Measurements from ENCODE around the gene SBNO2.
A peak's percentile ranks its signal among the peaks of the same experiment; 100 is the strongest.
"Not testable (repeated sequence)": the region's sequence is repeated elsewhere in the genome, so short reads cannot be mapped to it uniquely, and the experiment has no call there.

Gene SBNO2

GRCh38 chr19:1131718-1132551 is 42.1 kb downstream of the SBNO2 start:
- peak; percentile 93 for DNase-seq (ENCODE audit: low spot score)
- TF ChIP-seq, protein P1, sequence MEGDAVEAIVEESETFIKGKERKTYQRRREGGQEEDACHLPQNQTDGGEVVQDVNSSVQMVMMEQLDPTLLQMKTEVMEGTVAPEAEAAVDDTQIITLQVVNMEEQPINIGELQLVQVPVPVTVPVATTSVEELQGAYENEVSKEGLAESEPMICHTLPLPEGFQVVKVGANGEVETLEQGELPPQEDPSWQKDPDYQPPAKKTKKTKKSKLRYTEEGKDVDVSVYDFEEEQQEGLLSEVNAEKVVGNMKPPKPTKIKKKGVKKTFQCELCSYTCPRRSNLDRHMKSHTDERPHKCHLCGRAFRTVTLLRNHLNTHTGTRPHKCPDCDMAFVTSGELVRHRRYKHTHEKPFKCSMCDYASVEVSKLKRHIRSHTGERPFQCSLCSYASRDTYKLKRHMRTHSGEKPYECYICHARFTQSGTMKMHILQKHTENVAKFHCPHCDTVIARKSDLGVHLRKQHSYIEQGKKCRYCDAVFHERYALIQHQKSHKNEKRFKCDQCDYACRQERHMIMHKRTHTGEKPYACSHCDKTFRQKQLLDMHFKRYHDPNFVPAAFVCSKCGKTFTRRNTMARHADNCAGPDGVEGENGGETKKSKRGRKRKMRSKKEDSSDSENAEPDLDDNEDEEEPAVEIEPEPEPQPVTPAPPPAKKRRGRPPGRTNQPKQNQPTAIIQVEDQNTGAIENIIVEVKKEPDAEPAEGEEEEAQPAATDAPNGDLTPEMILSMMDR (IDR thresholded peaks at IDR 0.05; ENCODE audit: extremely low read depth, missing control alignments) = no peak

- DNase-seq (ENCODE audit: low spot score) = peak; percentile 69
Measured at GRCh38 chr19:1130771-1131717, 43.0 kb downstream of the SBNO2 start.

GRCh38 chr19:1129535-1129934 is 44.5 kb downstream of the SBNO2 start:
- no peak for DNase-seq (ENCODE audit: low spot score)
- TF ChIP-seq, protein P1 (IDR thresholded peaks at IDR 0.05; ENCODE audit: extremely low read depth, missing control alignments) = no peak

More at GRCh38 chr19:1130771-1131717, 43.0 kb downstream of the SBNO2 start:
- TF ChIP-seq, protein P1 (IDR thresholded peaks at IDR 0.05; ENCODE audit: extremely low read depth, missing control alignments) = no peak

- not testable (repeated sequence) for DNase-seq (ENCODE audit: low spot score)
Measured at GRCh38 chr19:1129084-1129483, 45.0 kb downstream of the SBNO2 start.

GRCh38 chr19:1128106-1128505 is 46.0 kb downstream of the SBNO2 start:
- no peak for DNase-seq (ENCODE audit: low spot score)
- TF ChIP-seq, protein P1 (IDR thresholded peaks at IDR 0.05; ENCODE audit: extremely low read depth, missing control alignments) = no peak

GRCh38 chr19:1126984-1127760 is 46.9 kb downstream of the SBNO2 start:
- TF ChIP-seq, protein P1 (IDR thresholded peaks at IDR 0.05; ENCODE audit: extremely low read depth, missing control alignments) = no peak
- no peak for DNase-seq (ENCODE audit: low spot score)
